Activated gamma-delta T cell treated with anti-CD3 and anti-CD28 coated beads, Interleukin-2, amount 50 U/mL, for 16 hours (primary cell): ENCODE data around the gene OXNAD1.

Experiments
- DNase-seq: peaks from one replicate; pipeline ENCODE4 v3.0.0-alpha.2; 2020; ENCODE audit warnings: low read depth

OXNAD1 gene

DNA sequence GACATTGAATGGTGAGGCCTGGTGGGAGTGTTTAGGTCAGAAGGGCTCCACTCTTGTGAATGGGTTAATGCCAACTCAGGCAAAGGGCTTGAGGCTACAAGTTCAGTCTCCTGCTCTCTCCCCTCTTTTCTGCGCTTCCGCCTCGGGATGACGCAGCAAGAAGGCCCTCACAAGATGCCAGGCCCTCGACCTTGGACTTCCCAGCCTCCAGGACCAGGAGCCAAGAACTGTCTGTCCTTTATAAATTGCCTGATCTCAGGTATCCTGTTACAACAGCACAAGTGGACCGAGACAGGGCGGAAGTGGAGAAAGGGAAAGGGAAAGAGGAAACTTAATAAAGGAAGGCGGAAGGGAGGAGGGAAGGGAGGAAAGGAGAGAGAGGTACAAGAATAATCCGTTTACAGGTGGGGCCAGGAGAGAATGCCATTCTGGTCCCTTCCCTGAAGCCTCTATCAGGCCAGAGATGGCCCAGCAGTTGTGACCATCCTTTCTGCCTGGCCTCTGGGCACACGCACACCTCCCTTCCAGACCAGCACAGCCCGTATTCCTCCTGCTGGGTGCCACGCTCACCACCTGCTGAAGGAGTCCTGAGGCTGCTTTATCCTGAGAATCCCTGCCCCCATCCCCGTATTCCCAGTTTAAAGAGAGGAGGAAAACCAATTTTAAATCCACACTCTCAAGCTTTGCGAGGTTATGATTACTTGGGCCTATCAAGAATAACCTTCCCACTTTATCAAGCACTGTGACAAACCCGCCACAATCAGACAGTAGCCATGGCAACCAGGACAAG lies 64.2 kb downstream of the OXNAD1 start:
- no peak for DNase-seq

DNA sequence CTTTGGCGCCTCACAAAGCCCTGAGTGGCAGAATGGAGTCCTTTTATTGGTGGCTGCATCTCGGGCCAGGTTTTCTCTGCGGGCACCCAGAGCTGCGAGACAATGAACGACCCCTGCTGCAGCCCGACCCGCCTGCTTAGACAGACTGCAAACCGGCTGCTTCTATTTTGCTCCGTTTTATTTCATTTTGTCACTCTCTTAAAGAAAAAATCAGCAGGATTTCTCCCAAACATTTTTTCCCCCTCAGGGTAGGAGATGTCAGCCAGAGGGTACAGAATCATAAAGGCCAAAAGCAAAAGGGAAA lies 64.8 kb downstream of the OXNAD1 start:
- DNase-seq, result no peak

DNA sequence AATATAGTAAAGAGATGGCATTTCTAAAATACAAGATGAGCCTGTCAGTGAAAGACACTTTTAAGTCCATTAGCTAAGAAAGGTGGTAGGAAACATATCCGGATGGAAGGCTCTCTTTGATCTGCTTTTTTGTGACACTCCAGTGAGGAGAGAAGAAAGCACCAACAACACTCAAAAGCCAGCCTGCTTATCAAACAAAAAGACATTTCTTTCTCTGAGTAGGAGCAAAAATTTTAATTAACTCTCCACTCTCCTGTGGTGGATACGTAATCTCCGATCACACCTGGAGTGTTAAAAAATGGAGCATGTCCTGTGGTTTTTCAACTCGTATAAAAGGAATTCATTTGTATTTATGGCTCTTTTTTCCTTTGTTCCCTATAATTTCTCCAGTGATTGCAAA lies 65.3 kb downstream of the OXNAD1 start:
- no peak for DNase-seq

DNA sequence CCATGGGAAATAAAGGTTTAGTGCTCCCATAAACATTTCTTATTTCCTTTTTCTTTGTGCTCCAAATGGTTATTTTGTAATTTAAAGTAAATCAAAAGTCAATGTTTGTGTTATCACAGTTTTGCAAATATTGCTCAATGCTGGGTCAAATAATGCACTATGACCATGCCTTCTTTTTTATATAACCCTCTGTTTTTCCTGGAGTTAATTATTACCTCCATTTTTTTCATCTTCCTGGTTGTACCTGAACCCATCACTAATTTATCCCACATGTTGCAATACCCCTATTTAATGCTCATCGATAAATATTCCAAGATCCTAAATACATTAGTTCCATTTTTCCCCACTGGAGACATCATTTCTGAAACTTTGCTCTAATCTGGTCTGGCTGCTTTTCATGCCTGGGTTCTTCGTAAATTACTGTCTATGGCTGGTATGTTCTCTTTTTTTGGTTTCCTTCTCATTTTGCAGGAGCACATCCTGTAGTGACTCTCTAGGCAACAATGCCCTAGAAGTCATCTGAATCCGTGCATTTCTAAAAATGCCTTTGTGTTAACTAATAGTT lies 66.4 kb downstream of the OXNAD1 start:
- no peak for DNase-seq

DNA sequence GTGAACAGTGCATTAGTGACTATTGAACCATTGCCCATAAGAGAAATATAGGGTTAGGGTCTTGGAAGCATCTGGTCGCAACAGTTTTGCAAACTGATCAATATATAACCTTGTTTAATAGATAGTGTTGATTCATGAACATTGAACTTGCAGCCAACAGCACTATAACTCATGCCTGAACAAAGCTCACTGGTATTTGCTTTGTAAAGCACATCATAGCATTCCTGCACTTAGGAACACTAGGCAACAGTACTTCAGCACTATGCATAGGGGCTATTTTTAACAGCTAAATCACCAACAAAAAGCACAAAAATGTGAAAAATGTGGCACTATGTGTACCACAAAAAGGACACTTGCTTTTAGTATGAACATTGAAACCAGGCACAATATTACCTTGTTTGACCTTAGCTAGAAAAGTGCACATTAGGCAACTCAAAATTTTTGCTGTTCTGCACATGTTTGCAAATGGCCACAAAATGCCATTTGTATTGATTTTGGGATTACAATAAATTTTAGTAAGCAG lies 68.0 kb downstream of the OXNAD1 start:
- DNase-seq, result no peak

DNA sequence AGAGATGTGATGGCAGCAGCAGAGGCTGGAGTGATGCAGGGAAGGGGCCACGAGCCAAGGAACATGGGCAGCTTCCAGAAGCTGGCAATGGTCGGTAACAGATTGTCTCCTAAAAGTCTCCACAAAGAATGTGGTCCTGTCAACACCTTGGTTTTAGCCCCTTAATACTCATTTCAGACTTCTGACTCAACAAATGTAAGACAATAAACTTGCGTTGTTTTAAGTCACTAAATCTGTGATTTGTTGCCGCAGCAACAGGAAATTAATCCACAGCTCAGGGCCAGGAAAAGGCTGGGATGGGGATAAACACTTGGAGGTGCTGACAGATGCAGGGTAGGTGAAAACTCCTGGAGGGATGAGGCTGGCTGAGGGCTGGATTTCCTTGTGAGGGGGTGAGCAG lies 69.9 kb downstream of the OXNAD1 start:
- DNase-seq, result no peak

DNA sequence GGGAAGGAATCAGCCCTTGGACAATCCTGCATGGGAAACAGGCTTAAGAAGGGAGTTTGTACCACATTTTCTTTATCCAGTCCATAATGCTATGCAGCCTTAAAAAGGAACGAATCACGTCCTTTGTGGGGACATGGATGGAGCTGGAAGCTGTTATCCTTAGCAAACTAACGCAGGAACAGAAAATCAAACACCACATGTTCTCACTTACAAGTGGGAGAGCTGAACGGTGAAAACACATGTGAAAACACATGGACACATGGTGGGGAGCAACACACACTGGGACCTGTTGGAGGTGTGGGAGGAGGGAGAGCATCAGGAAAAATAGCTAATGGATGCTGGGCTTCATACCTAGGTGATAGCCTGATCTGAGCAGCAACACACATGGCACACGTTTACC lies 70.3 kb downstream of the OXNAD1 start:
- no peak for DNase-seq

DNA sequence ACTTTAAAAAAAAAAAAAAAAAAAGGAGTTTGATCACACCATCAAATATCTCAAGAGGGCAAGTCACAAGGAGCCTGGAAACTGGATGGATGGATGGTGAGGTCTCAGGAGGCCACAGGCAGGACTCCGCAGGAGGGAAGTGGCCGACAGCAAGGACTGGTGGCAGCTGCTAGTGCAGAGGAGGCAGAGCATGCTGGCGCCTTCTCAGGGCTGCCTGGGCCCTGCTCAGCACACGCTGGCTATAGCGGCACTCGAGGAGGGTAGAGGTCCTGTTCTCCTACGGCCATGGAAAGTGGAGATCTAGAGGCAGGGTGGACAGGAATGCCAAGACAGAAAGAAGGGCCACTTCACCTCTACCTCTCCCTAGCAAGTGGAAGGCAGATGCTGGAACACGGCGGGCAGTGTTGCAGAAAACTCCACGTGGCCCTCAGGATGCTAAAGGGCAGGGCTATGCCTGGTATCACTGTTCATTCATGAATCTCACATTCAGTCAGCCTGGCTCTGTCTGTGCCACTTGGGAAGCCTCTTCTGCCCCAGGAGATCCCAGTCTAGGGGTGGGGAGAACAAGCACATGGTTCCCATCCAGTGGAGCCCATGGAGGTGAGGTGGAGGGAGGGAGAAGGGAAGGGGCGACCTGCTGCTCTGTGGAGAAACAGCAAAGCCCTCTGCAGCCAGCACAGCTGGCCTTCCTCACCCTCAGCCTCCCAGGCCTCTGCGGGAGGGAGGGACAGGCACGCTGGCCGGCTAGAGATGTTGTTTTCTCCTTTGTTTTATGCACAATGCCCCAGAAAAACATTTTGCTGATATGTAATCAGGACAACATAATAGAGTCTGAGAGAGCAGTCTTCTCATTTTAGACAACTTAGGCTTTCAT lies 71.0 kb downstream of the OXNAD1 start:
- no peak for DNase-seq

DNA sequence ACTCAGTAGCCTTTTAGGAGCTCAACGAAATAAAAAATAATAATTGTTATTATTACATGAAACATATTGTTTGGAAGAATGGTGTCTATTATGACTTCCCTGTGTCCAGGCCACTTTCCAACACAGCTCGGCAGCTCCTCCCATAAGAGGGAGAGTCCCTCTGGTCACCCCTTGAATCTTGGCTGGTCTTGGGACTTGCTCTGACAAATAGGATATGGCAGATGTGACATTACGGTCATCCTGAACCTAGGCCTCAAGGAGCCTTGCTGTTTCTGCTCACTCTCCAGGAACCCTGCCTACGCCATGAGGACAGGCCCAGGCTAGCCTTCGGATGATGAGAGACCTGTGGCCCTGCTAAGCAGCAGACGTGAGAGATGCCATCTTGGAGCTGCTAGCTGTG lies 71.8 kb downstream of the OXNAD1 start:
- DNase-seq, result no peak

DNA sequence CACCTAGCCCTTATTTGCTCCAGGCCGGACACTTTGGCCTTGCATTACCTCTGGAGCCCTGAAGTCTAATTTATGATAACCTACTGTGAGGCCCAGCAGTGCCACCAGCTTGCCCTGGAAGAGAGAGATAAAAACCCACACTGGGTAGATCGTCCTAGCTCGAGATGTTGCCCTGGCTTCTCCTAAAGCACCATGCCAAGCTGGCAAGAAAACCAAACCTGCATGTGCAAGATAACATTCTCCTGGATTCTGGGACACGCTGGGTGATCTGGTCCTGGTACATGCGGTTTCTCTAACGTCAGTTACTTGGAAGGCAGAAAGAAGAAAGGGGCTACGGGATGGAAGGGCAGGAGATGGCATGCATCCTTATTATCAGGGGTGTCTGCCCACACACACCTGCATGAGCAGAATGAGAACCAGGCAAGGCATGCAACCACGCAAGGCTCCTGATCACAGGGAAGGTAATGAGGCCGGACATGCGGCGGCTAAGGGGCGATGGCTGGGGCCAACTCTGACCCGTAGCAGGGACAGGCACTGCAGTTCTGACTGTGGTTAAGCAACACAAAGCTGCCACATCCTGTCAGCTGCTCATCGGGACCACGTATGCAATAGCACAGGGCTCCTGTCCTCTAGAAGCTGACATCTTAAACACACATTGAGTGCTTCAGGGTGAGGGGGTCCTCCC lies 73.0 kb downstream of the OXNAD1 start:
- DNase-seq, result peak; percentile 32

DNA sequence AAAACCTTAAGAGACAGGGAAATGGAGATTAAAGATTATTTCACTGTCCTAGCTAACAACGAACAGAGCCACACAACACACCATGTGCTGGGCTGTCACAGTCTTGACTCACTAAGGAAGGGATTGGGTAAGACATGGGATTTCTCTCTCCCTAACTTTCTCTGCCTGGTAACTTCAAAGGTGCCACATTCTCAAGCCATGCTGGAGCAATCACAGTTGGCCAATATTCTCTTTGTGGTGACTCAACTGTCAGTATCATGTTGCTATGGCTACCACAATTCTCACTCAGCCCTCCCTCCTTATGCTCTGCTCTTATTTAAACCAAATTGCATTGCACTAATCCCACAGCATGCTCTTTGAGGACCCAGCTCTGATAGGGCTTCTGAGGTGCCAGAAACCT lies 74.0 kb downstream of the OXNAD1 start:
- no peak for DNase-seq

DNA sequence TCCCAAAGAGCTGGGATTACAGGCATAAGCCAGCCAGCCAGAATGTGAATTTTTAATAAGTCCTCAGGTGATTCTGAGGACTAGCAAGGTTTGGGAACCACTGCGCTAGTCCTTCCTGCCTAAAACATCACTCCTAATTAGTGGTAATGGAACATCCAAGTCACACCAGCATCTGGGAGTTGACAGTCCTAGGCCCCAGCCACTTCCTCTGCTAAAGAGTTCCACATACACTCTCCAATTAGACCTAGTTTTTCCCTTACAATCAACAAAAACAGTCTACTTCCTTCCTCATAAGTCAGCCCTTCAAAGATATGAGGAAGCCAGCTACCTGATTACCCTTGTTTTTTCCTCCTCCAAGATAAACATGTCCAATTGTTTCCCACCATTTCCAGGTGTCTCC lies 78.1 kb downstream of the OXNAD1 start:
- DNase-seq, result no peak

DNA sequence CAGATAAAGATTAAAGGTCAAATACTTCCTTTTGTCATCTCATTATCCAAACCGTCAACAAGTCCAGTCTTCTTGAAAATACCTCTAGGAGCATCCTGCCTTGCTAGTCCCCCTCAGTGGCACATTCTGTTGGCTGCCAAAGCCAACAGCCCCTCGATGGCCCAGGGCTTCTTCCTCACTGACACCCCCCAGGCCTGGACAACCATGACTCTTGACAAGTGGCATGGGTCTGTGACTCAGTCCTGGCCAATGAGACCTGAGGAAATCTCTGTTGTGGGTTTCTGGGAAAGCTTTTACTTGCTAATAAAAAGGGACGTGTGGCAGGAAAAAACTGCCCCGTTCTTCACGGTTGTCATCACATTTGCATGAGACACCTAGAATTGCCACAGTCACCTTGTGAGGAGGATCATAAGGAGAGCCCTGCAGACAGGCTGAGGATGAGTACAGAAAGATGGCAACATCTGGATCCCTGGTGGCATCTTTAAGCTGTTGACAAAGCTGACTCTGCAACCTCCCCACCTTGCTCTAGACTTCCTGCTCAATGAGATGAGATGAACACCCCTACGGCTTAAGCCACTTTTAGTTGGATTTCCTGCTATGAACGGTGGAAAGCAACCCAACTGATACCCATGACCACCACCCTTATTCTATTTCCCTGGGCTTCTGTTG lies 81.5 kb downstream of the OXNAD1 start:
- DNase-seq, result no peak

DNA sequence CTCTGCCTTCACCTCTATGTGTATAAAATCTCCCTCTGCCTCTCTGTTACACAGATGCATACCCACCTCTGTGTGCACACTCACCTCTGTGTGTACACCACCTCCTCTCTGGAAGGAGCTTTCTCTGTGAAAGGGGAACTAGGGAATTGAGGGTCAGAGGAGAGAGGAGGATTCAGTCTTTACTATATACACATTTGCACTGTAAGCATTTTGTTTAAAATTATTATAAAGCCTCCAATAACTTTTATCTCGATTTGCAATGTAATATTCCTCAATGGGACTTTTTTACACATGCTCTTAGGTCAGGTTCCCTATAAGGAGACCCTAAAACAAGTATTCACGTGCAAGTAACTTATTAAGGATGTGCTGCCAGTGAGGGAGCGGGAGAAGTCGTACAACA lies 82.5 kb downstream of the OXNAD1 start:
- no peak for DNase-seq

DNA sequence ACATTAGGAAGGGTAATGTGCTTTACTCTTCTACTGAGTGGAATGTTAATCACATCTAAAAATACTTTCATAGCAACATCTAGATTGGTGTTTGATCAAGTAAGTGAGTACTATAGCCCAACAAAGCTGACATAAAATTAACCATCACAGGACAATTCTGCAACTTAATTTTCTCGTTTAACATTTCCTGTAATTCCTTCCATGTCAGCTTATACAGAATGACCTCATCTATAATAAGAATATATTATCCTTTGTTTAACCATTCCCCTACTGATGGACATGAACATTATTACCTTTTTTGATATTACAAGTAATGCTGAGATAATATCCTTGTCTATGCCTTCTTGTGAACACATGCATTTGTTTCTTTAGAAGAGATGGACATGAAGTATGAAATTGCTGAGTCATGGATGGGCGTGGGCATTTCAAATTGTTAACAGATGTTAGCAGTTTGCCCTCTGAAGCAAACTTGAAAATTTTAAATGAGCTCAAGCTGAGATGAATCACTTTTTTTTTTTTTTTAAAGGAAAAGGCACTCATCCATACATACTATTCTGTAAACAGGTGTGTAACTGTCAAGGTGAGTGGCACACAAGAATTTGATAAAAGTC lies 85.1 kb downstream of the OXNAD1 start:
- no peak for DNase-seq

DNA sequence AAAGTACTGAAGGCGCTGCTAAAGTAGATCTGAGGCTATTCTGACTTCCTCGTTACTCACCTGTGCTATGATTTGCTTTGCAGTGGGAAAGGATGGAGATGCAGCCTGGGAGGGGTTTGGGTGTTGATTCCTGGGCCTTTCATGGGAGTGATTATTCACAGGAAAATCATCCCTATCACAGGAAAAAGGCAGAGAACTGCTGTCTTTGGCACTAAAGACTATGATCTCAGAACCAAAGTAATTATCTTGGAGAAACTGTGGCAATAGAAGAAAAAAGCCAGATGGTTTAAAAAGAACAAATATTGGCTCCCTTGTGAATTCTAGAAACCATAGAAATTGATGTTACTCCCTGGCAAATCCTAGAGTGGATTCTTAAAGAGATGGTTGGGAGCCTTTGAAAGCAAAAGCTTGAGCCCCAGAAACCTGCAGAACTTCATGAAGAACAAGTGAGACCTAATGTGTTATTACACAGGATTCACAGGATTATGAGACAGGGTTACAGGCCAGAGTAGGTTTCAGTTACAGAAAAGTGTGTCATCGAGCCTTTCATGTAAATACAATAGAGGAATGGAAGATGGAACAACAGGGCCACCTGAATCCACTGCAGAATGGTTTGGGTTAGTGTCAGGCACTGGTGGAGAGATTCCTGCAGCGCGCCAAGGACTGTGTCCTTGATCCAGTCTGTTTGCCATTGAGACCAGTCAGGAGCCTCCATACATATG lies 85.7 kb downstream of the OXNAD1 start:
- DNase-seq, result no peak

DNA sequence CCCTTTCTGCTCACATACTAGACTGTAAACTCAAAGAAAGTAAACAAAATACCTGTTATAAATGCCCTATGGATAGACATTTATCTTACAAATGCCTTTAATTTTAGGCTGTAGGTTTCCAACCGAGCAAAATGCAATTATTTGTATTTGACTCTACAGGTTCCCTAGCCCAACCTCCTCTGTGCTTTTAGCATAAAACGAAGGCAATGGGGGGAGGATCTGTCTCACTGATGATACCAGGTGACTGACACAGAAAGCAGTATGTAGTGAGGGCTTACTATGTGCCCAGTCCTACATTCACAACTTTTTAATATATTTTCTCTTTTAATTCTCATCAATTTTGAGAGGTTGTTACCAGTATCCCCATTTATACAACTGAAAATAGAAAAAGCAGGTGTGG lies 87.4 kb downstream of the OXNAD1 start:
- DNase-seq, result no peak

DNA sequence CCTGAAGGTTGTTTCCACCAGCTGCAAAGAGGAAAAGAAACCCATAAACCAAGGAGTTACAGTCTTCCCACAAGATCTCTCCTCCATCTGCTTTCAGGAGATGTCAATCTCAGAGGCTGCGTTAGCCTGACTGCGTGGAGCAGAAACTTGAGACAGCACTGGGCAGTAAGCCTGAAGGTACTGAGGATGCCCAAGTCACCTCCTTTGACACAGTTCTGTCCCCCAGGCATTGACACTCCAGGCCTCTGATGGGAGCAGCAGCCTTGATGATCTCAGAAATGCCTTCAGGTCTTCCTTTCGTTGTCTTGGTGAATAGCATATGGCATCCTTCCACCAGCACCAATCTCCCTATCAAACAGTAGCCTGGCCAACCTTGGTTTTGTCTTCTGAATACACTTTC lies 89.3 kb downstream of the OXNAD1 start:
- DNase-seq, result no peak
